Mammary epithelial cell (primary cell): ENCODE measurements around the gene TNFAIP6.

Source experiments
- CTCF ChIP-seq, 2 donors: IDR thresholded peaks in 1 of 2; conservative IDR thresholded peaks in 1 of 2; 2 replicates each; pipeline ENCODE4 v1.5.1; 2011 to 2012; ENCODE audit warnings: inconsistent platforms in 2 of 2, low read length in 2 of 2, mild to moderate bottlenecking in 2 of 2, control low read depth in 1 of 2, low read depth in 1 of 2; ENCODE audit not compliant: insufficient read depth in 1 of 2; ENCODE audit errors: extremely low read depth in 1 of 2
- EZH2 ChIP-seq: IDR thresholded peaks from 2 replicates; pipeline ENCODE4 v1.6.1; 2012; ENCODE audit warnings: low read length, inconsistent platforms, borderline replicate concordance

- TF ChIP-seq CTCF (conservative IDR thresholded peaks at IDR 0.05 in 1 of 2, IDR thresholded peaks at IDR 0.05 in 1 of 2; ENCODE audit: extremely low read depth in 1 of 2, insufficient read depth in 1 of 2, low read depth in 1 of 2, low read length in 2 of 2): no peak
- TF ChIP-seq EZH2: no peak
Measured at GRCh38 chr2:151333083-151333482, 24.3 kb upstream of the TNFAIP6 start.
